ENCODE measurements around the gene LRMDA.

LRMDA gene

DNA sequence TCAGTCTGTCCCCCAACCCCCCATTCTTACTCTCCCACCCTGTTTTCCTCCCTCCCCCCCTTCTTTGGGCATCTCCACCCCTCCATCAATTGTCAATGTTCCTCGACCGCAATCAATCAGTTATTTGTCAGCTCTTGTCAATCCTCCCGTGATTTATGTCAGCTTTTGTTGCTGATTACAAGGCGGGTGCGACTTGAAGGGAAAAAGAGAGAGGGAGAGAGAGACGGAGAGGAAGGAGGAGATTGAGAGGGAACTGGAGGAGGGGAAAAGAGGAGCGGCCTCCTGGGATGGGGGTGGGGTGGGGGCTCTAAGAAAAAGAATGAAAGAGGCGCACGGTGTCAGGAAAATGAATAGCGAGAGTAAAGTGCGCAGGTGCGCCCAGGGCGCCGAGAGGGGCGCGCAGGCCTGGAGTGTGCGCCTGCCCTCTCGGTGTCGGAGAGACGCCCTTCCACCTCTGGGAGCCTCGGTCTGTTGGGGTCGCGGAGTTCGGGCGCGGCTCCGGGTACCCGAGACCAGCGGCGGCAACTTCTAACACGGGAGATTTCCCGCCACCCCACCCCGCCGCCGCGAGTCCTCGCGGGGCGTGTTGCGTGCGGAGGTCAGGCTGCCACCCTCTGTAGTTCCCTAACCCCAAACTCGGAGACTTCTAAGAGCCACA lies 28.8 kb upstream of the LRMDA start (continued):
- TF ChIP-seq, protein P1, sequence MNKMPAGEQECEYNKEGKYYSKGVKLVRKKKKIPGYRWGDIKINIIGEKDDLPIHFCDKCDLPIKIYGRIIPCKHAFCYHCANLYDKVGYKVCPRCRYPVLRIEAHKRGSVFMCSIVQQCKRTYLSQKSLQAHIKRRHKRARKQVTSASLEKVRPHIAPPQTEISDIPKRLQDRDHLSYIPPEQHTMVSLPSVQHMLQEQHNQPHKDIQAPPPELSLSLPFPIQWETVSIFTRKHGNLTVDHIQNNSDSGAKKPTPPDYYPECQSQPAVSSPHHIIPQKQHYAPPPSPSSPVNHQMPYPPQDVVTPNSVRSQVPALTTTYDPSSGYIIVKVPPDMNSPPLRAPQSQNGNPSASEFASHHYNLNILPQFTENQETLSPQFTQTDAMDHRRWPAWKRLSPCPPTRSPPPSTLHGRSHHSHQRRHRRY (tag by site-specific recombination; IDR thresholded peaks at IDR 0.05) = no peak
- TF ChIP-seq OSR2 (tag by site-specific recombination; IDR thresholded peaks at IDR 0.05) = peak; percentile 53; the same call in 1 of the 2 replicates
- TF ChIP-seq, protein P2, sequence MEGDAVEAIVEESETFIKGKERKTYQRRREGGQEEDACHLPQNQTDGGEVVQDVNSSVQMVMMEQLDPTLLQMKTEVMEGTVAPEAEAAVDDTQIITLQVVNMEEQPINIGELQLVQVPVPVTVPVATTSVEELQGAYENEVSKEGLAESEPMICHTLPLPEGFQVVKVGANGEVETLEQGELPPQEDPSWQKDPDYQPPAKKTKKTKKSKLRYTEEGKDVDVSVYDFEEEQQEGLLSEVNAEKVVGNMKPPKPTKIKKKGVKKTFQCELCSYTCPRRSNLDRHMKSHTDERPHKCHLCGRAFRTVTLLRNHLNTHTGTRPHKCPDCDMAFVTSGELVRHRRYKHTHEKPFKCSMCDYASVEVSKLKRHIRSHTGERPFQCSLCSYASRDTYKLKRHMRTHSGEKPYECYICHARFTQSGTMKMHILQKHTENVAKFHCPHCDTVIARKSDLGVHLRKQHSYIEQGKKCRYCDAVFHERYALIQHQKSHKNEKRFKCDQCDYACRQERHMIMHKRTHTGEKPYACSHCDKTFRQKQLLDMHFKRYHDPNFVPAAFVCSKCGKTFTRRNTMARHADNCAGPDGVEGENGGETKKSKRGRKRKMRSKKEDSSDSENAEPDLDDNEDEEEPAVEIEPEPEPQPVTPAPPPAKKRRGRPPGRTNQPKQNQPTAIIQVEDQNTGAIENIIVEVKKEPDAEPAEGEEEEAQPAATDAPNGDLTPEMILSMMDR (tag by site-specific recombination; IDR thresholded peaks at IDR 0.05) = peak; percentile 7; the same call in 1 of the 2 replicates
- TF ChIP-seq, protein P3, sequence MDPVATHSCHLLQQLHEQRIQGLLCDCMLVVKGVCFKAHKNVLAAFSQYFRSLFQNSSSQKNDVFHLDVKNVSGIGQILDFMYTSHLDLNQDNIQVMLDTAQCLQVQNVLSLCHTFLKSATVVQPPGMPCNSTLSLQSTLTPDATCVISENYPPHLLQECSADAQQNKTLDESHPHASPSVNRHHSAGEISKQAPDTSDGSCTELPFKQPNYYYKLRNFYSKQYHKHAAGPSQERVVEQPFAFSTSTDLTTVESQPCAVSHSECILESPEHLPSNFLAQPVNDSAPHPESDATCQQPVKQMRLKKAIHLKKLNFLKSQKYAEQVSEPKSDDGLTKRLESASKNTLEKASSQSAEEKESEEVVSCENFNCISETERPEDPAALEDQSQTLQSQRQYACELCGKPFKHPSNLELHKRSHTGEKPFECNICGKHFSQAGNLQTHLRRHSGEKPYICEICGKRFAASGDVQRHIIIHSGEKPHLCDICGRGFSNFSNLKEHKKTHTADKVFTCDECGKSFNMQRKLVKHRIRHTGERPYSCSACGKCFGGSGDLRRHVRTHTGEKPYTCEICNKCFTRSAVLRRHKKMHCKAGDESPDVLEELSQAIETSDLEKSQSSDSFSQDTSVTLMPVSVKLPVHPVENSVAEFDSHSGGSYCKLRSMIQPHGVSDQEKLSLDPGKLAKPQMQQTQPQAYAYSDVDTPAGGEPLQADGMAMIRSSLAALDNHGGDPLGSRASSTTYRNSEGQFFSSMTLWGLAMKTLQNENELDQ (tag by site-specific recombination; IDR thresholded peaks at IDR 0.05; ENCODE audit: low read depth) = no peak
- TF ChIP-seq, protein P4, sequence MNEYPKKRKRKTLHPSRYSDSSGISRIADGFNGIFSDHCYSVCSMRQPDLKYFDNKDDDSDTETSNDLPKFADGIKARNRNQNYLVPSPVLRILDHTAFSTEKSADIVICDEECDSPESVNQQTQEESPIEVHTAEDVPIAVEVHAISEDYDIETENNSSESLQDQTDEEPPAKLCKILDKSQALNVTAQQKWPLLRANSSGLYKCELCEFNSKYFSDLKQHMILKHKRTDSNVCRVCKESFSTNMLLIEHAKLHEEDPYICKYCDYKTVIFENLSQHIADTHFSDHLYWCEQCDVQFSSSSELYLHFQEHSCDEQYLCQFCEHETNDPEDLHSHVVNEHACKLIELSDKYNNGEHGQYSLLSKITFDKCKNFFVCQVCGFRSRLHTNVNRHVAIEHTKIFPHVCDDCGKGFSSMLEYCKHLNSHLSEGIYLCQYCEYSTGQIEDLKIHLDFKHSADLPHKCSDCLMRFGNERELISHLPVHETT (tag by site-specific recombination; IDR thresholded peaks at IDR 0.05) = peak; percentile 52
- TF ChIP-seq, protein P5, sequence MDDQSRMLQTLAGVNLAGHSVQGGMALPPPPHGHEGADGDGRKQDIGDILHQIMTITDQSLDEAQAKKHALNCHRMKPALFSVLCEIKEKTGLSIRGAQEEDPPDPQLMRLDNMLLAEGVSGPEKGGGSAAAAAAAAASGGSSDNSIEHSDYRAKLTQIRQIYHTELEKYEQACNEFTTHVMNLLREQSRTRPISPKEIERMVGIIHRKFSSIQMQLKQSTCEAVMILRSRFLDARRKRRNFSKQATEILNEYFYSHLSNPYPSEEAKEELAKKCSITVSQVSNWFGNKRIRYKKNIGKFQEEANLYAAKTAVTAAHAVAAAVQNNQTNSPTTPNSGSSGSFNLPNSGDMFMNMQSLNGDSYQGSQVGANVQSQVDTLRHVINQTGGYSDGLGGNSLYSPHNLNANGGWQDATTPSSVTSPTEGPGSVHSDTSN (CRISPR knock-in tag; IDR thresholded peaks at IDR 0.05) = no peak
- TF ChIP-seq, protein P6, sequence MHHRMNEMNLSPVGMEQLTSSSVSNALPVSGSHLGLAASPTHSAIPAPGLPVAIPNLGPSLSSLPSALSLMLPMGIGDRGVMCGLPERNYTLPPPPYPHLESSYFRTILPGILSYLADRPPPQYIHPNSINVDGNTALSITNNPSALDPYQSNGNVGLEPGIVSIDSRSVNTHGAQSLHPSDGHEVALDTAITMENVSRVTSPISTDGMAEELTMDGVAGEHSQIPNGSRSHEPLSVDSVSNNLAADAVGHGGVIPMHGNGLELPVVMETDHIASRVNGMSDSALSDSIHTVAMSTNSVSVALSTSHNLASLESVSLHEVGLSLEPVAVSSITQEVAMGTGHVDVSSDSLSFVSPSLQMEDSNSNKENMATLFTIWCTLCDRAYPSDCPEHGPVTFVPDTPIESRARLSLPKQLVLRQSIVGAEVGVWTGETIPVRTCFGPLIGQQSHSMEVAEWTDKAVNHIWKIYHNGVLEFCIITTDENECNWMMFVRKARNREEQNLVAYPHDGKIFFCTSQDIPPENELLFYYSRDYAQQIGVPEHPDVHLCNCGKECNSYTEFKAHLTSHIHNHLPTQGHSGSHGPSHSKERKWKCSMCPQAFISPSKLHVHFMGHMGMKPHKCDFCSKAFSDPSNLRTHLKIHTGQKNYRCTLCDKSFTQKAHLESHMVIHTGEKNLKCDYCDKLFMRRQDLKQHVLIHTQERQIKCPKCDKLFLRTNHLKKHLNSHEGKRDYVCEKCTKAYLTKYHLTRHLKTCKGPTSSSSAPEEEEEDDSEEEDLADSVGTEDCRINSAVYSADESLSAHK (tag by site-specific recombination; IDR thresholded peaks at IDR 0.05) = peak; percentile 87
- peak; percentile 91 for TF ChIP-seq ZSCAN30 (tag by site-specific recombination; IDR thresholded peaks at IDR 0.05)
- TF ChIP-seq ZNF571 (tag by site-specific recombination; IDR thresholded peaks at IDR 0.05) = no peak
- TF ChIP-seq ZBTB1 (tag by site-specific recombination; IDR thresholded peaks at IDR 0.05) = peak; percentile 84
- no peak for TF ChIP-seq ZNF416 (tag by site-specific recombination; IDR thresholded peaks at IDR 0.05)
- TF ChIP-seq ZNF585B (tag by site-specific recombination; IDR thresholded peaks at IDR 0.05) = no peak
- no peak for TF ChIP-seq YY1 (tag by site-specific recombination; IDR thresholded peaks at IDR 0.05)
- peak; percentile 8; the same call in 1 of the 2 replicates for TF ChIP-seq YY2 (tag by site-specific recombination; IDR thresholded peaks at IDR 0.05)
- TF ChIP-seq ZNF366 (tag by site-specific recombination; conservative IDR thresholded peaks at IDR 0.05) = peak; percentile 97
- TF ChIP-seq, protein P7, sequence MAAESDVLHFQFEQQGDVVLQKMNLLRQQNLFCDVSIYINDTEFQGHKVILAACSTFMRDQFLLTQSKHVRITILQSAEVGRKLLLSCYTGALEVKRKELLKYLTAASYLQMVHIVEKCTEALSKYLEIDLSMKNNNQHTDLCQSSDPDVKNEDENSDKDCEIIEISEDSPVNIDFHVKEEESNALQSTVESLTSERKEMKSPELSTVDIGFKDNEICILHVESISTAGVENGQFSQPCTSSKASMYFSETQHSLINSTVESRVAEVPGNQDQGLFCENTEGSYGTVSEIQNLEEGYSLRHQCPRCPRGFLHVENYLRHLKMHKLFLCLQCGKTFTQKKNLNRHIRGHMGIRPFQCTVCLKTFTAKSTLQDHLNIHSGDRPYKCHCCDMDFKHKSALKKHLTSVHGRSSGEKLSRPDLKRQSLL (tag by site-specific recombination; IDR thresholded peaks at IDR 0.05) = peak; percentile 75
- TF ChIP-seq ZNF211 (tag by site-specific recombination; IDR thresholded peaks at IDR 0.05; ENCODE audit: low read depth) = no peak
- TF ChIP-seq, protein P8, sequence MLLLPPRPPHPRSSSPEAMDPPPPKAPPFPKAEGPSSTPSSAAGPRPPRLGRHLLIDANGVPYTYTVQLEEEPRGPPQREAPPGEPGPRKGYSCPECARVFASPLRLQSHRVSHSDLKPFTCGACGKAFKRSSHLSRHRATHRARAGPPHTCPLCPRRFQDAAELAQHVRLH (tag by site-specific recombination; IDR thresholded peaks at IDR 0.05) = peak; percentile 88
- TF ChIP-seq, protein P9, sequence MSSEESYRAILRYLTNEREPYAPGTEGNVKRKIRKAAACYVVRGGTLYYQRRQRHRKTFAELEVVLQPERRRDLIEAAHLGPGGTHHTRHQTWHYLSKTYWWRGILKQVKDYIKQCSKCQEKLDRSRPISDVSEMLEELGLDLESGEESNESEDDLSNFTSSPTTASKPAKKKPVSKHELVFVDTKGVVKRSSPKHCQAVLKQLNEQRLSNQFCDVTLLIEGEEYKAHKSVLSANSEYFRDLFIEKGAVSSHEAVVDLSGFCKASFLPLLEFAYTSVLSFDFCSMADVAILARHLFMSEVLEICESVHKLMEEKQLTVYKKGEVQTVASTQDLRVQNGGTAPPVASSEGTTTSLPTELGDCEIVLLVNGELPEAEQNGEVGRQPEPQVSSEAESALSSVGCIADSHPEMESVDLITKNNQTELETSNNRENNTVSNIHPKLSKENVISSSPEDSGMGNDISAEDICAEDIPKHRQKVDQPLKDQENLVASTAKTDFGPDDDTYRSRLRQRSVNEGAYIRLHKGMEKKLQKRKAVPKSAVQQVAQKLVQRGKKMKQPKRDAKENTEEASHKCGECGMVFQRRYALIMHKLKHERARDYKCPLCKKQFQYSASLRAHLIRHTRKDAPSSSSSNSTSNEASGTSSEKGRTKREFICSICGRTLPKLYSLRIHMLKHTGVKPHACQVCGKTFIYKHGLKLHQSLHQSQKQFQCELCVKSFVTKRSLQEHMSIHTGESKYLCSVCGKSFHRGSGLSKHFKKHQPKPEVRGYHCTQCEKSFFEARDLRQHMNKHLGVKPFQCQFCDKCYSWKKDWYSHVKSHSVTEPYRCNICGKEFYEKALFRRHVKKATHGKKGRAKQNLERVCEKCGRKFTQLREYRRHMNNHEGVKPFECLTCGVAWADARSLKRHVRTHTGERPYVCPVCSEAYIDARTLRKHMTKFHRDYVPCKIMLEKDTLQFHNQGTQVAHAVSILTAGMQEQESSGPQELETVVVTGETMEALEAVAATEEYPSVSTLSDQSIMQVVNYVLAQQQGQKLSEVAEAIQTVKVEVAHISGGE (tag by site-specific recombination; conservative IDR thresholded peaks at IDR 0.05; ENCODE audit: low read depth) = peak; percentile 37; the same call in 1 of the 2 replicates
- no peak for TF ChIP-seq ZNF561 (tag by site-specific recombination; IDR thresholded peaks at IDR 0.05; ENCODE audit: borderline replicate concordance)
- TF ChIP-seq ZNF707 (tag by site-specific recombination; IDR thresholded peaks at IDR 0.05) = no peak
- TF ChIP-seq ZNF112 (tag by site-specific recombination; IDR thresholded peaks at IDR 0.05) = no peak
- TF ChIP-seq ZNF423 (tag by site-specific recombination; IDR thresholded peaks at IDR 0.05) = peak; percentile 80; the same call in 1 of the 2 replicates
